ENCODE measurements around the gene SLC22A12. TPM values are rescaled to one million over a fixed set of nuclear protein-coding genes. Genes with fewer than 3 reads are reported as not detected.

Gene SLC22A12
- not detected for total RNA-seq
- not detected for polyA plus RNA-seq (2013, experiment 1 of 2)
- polyA plus RNA-seq (2013, experiment 2 of 2): not detected
- long read RNA-seq, experiment 1: 0 reads
- long read RNA-seq, experiment 2: 0 reads
- long read RNA-seq, experiment 3: 0 reads
- long read RNA-seq, experiment 4: 0 reads

GRCh38 chr11:64590763-64591221, at the start of gene SLC22A12:
Gene SLC22A12 (plus strand): TSS chr11:64591220. CDS start chr11:64591557, 337 bp downstream.
- H3K4me3 ChIP-seq (ENCODE audit: low read length): no peak within 1 kb of the TSS
- peaks cover 13% of the 10 kb centered on the region for H3K27me3 Mint-ChIP-seq (ENCODE audit: insufficient read depth)
- no peaks in the 10 kb centered on the region for H3K4me1 ChIP-seq (ENCODE audit: control insufficient read depth, insufficient read depth, low read length)
- peaks cover 12% of the 10 kb centered on the region for H3K9me3 Mint-ChIP-seq
- no peak within 1 kb of the TSS for H3K27ac ChIP-seq (ENCODE audit: low read depth, low read length)
- no peak within 1 kb of the TSS for H3K27ac Mint-ChIP-seq
- no peaks in the 10 kb centered on the region for H3K36me3 Mint-ChIP-seq (ENCODE audit: low read depth)
- peaks cover 10% of the 10 kb centered on the region for H3K9me3 ChIP-seq (ENCODE audit: control insufficient read depth, low read length)
- WGBS, 2 experiments (ENCODE audit: insufficient coverage in 1 of 2, insufficient read length in 1 of 2): 85 to 98% methylated on average over 10 to 14 of the region's 14 CpGs
- H3K9ac ChIP-seq (ENCODE audit: extremely low read depth, low read length, poor library complexity, severe bottlenecking): no peak within 1 kb of the TSS
- TF ChIP-seq CTCF (conservative IDR thresholded peaks at IDR 0.05): no peak
- H3K27me3 ChIP-seq (ENCODE audit: control insufficient read depth, insufficient read depth, low read length, poor library complexity, severe bottlenecking): no peaks in the 10 kb centered on the region
- no peak within 1 kb of the TSS for H3K4me3 Mint-ChIP-seq
- no peaks in the 10 kb centered on the region for H3K4me1 Mint-ChIP-seq
- H3K36me3 ChIP-seq (ENCODE audit: control insufficient read depth, insufficient read depth, low read length): no peaks in the 10 kb centered on the region
- no peak for DNase-seq

GRCh38 chr11:64542172-64543125, 48.6 kb upstream of the SLC22A12 start:
- H3K4me3 ChIP-seq (ENCODE audit: low read length): no peak overlapping the region
- TF ChIP-seq CTCF (conservative IDR thresholded peaks at IDR 0.05): no peak
- Mint-ChIP-seq H3K36me3 (ENCODE audit: low read depth) (no peaks in the 10 kb centered on the region), H3K9me3 (peaks cover 16% of the 10 kb centered on the region), H3K4me1 (no peaks in the 10 kb centered on the region), H3K27ac (no peak overlapping the region), H3K27me3 (ENCODE audit: insufficient read depth) (peaks cover 38% of the 10 kb centered on the region), H3K4me3 (no peak overlapping the region)
- H3K27ac ChIP-seq (ENCODE audit: low read depth, low read length): no peak overlapping the region
- H3K36me3 ChIP-seq (ENCODE audit: control insufficient read depth, insufficient read depth, low read length): no peaks in the 10 kb centered on the region
- no peaks in the 10 kb centered on the region for H3K9me3 ChIP-seq (ENCODE audit: control insufficient read depth, low read length)
- no peak for DNase-seq
- no peaks in the 10 kb centered on the region for H3K27me3 ChIP-seq (ENCODE audit: control insufficient read depth, insufficient read depth, low read length, poor library complexity, severe bottlenecking)
- no peaks in the 10 kb centered on the region for H3K4me1 ChIP-seq (ENCODE audit: control insufficient read depth, insufficient read depth, low read length)
- WGBS, 2 experiments (ENCODE audit: insufficient coverage in 1 of 2, insufficient read length in 1 of 2): 92 to 94% methylated on average over 27 to 35 of the region's 35 CpGs
- no peak overlapping the region for H3K9ac ChIP-seq (ENCODE audit: extremely low read depth, low read length, poor library complexity, severe bottlenecking)

- Histone ChIP-seq H3K9ac (ENCODE audit: extremely low read depth, low read length, poor library complexity, severe bottlenecking) (no peak overlapping the region), H3K27ac (ENCODE audit: low read depth, low read length) (no peak overlapping the region), H3K4me1 (ENCODE audit: control insufficient read depth, insufficient read depth, low read length) (no peaks in the 10 kb centered on the region), H3K36me3 (ENCODE audit: control insufficient read depth, insufficient read depth, low read length) (no peaks in the 10 kb centered on the region), H3K4me3 (ENCODE audit: low read length) (no peak overlapping the region), H3K9me3 (ENCODE audit: control insufficient read depth, low read length) (no peaks in the 10 kb centered on the region), H3K27me3 (ENCODE audit: control insufficient read depth, insufficient read depth, low read length, poor library complexity, severe bottlenecking) (no peaks in the 10 kb centered on the region)
- Mint-ChIP-seq H3K27me3 (ENCODE audit: insufficient read depth) (peaks cover 36% of the 10 kb centered on the region), H3K9me3 (peaks cover 16% of the 10 kb centered on the region), H3K36me3 (ENCODE audit: low read depth) (no peaks in the 10 kb centered on the region), H3K4me3 (no peak overlapping the region), H3K27ac (no peak overlapping the region), H3K4me1 (no peaks in the 10 kb centered on the region)
- DNase-seq: no peak
- TF ChIP-seq CTCF (conservative IDR thresholded peaks at IDR 0.05): no peak
These were observed 47.2 kb upstream of the SLC22A12 start for GRCh38 chr11:64543818-64544217.

Data from endodermal cell (in vitro differentiated cells).